ENCODE measurements around the gene IL4I1.

GRCh38 chr19:49896863-49897621 lies at the start of gene IL4I1:
- TF ChIP-seq POLR2AphosphoS5 (IDR thresholded peaks at IDR 0.05): no peak
- no peak for TF ChIP-seq POLR2A (IDR thresholded peaks at IDR 0.05)
- TF ChIP-seq CTCF (IDR thresholded peaks at IDR 0.05): no peak

Data from prostate gland (tissue), 2 donors.